GM20000 (cell line): Measurements from ENCODE around the gene FUS.
"Not testable (repeated sequence)": the region's sequence is repeated elsewhere in the genome, so short reads cannot be mapped to it uniquely, and the experiment has no call there.

ENCODE experiments used
- DNase-seq: peaks from one replicate; pipeline ENCODE4 v3.0.0; 2012; ENCODE audit warnings: low spot score
- TF ChIP-seq, protein P1 (sequence below): IDR thresholded peaks from 2 replicates; pipeline ENCODE4 v1.5.1; 2012; ENCODE audit warnings: mild to moderate bottlenecking, control low read depth; ENCODE audit errors: extremely low read depth, missing control alignments

The FUS gene

DNA sequence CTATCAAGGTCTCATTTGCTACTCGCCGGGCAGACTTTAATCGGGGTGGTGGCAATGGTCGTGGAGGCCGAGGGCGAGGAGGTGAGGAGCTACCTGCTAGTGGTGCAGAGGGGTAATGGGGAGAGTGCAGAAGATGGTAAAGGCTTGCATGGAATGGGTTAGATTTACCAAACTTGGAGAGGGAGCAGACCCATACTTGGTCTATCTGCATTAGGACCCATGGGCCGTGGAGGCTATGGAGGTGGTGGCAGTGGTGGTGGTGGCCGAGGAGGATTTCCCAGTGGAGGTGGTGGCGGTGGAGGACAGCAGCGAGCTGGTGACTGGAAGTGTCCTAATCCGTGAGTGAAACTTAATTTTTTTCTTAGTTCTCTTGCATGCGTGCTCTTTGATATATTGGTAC lies 10.1 kb downstream of the FUS start:
- TF ChIP-seq, protein P1, sequence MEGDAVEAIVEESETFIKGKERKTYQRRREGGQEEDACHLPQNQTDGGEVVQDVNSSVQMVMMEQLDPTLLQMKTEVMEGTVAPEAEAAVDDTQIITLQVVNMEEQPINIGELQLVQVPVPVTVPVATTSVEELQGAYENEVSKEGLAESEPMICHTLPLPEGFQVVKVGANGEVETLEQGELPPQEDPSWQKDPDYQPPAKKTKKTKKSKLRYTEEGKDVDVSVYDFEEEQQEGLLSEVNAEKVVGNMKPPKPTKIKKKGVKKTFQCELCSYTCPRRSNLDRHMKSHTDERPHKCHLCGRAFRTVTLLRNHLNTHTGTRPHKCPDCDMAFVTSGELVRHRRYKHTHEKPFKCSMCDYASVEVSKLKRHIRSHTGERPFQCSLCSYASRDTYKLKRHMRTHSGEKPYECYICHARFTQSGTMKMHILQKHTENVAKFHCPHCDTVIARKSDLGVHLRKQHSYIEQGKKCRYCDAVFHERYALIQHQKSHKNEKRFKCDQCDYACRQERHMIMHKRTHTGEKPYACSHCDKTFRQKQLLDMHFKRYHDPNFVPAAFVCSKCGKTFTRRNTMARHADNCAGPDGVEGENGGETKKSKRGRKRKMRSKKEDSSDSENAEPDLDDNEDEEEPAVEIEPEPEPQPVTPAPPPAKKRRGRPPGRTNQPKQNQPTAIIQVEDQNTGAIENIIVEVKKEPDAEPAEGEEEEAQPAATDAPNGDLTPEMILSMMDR, result no peak

DNA sequence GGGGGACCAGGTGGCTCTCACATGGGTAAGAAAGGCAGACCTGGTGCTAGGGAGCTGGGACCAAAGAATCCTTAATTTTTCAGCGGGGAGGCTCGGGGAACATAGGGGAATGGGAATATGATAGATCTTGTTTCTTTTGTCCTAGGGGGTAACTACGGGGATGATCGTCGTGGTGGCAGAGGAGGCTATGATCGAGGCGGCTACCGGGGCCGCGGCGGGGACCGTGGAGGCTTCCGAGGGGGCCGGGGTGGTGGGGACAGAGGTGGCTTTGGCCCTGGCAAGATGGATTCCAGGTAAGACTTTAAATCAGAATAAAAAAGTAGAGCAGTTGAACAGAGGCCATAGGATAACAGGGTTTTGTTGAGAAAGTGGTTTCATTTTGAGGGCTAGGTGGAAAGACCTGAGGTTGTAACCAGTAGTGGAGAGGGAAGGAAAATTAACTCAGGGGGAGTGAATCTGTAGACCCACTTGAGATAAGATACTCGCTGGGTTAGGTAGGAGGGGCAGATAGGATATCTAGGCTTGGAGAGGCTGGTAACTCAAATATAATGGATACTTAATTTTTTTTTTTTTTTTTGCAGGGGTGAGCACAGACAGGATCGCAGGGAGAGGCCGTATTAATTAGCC lies 11.0 kb downstream of the FUS start:
- TF ChIP-seq, protein P1, result no peak
- DNase-seq, result no peak

More for the DNA sequence above, 10.1 kb downstream of the FUS start:
- DNase-seq, result no peak

DNA sequence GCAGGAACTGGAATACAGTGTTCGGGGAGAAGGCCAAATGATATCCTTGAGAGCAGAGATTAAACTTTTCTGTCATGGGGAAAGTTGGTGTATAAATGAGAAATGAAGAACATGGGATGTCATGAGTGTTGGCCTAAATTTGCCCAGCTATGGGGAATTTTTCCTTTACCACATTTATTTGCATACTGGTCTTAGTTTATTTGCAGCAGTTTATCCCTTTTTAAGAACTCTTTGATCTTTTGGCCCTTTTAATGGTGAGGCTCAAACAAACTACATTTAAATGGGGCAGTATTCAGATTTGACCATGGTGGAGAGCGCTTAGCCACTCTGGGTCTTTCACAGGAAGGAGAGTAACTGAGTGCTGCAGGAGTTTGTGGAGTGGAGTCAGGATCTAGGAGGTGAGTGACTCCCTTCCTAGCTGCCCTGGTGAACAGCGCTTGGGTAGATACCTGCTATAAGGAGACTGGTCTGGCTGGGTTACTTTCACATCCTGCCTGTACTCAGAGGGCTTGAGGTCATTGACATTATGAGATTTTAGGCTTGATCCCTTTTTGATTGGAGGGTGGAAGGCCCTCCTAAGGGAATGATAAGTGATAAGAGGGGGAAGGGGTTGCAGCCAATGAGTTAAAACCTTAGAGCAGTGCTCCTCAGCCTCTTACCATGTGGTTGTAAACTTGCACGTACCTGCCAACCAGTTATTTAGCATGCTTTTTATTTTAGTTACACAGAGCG lies 11.9 kb downstream of the FUS start:
- TF ChIP-seq, protein P1, result no peak
- no peak for DNase-seq

DNA sequence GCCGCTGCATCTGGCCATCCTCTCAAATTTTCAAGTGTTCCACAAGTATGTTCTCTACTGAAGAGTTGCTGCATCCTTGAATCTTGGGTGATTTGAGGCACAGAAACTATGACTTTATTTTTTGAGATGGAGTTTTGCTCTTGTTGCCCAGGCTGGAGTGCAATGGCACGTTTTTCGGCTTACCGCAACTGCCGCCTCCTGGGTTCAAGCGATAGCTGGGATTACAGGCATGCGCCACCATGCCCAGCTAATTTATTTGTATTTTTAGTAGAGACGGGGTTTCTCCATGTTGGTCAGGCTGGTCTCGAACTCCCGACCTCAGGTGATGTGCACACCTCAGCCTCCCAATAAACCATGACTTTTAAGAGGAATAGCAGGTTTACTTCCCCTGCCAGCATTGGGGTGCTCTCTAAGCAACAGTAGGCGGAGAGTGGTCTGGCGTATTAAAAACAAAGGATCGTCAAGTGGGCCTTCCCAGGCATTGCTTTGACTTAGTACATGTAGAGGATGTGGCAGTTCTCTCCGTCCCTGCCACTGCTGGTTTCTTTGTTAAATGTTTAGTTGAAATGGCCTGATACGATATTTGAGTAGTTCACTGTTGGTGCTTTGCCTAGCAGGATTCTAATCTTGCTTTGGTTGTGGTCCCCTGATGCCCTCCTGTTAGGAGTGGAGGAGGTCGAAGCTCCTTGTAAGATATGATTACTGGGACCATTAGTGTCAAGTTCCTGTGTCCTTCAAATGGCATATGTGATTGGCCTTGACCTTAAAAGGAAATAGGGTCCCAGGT lies 13.1 kb downstream of the FUS start:
- TF ChIP-seq, protein P1, result no peak
- DNase-seq, result no peak

DNA sequence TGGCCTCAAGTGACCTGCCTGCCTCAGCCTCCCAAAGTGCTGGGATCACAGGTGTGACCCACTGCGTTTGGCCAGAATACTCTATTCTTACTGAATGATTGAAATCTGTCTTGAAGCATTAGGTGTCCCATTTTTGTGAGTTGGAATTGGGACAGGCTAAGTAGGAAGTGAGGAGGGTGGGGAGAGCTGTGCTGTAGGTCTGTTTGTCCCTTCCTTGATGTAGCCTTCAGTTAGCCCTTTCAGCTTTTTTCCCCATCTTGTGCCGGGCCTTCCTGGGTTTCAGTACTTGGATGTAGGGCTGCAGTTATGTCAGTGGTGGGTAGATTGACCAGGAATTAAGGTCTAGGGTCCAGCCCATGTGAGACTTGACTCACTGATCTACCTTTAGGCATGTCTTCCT lies 13.9 kb downstream of the FUS start:
- no peak for DNase-seq
- TF ChIP-seq, protein P1, result no peak

DNA sequence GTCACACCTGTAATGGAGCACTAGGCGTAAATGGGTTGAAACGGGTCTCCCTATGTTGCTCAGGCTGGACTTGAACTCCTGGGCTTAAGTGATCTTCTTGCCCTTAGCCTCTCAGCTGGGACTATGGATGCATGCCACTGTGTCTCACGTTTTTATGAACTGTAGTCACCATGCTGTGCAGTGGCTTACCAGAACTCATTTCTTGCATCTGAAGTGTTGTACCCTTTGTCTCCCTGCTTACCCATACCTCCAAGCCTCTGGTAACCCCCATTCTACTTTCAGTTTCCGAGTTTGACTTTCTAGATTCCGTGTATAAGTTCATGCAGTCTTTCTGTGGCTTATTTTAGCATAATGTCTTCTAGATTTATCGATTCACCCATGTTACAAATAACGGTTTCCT lies 15.0 kb downstream of the FUS start:
- TF ChIP-seq, protein P1, result no peak

DNA sequence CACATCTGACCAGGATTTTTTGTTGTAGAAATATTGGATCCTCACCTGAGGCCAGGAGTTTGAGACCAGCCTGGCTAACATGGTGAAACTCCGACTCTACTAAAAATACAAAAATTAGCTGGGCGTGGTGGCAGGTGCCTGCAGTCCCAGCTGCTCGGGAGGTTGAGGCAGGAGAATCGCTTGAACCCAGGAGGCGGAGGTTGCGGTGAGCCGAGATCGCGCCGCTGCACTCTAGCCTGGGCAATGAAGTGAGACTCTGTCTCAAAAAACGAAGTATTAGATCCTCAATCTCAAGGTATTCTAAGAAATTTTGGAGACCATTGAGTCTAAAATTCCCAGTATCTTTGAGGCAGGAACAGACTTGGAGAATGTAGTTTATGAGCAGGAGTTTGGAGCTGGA lies 15.9 kb downstream of the FUS start:
- DNase-seq, result not testable (repeated sequence)

More for the DNA sequence above, 15.0 kb downstream of the FUS start:
- no peak for DNase-seq
